BJ (cell line): ENCODE measurements around the gene UGGT1. TPM values are rescaled to one million over a fixed set of nuclear protein-coding genes. Genes with fewer than 3 reads are reported as not detected.

Experiments used
- CTCF ChIA-PET: fragments of 350-600 bp; formaldehyde crosslinking; extraction: SDS; loops from one replicate; lab custom pipeline; 2021; ENCODE audit warnings: antibody characterized with exemption, inconsistent platforms; lab: Yijun Ruan, JAX
- POLR2A ChIA-PET: fragments of 300-600 bp; sonication (Branson Sonifier 250); formaldehyde crosslinking; extraction: SDS; loops from one replicate; lab custom pipeline; 2021; ENCODE audit warnings: antibody characterized with exemption; lab: Charles Lee
- DNase-seq: peaks from one replicate; pipeline ENCODE4 v3.0.0-alpha.2; 2011; ENCODE audit warnings: low read depth
- H3K27me3 ChIP-seq: 2 replicates; pipeline ENCODE4 v1.6.0; 2011; ENCODE audit warnings: low read length; ENCODE audit not compliant: control insufficient read depth, insufficient read depth
- H3K36me3 ChIP-seq: 2 replicates; pipeline ENCODE4 v1.5.1; 2011; ENCODE audit warnings: low read length; ENCODE audit not compliant: control insufficient read depth, insufficient read depth
- H3K4me3 ChIP-seq: 2 replicates; pipeline ENCODE4 v1.5.1; 2011; ENCODE audit warnings: low read depth, mild to moderate bottlenecking, control low read depth, low read length
- polyA plus RNA-seq: library from polyadenylated mRNA; depleted of rRNA; stranded (reverse); fragments of >200 nt; gene quantifications from 2 replicates; pipeline ENCODE4 v1.2.3, GENCODE V29; 2011
- TF ChIP-seq, protein P1 (sequence below): IDR thresholded peaks from 2 replicates; pipeline ENCODE4 v1.5.1; 2011; ENCODE audit warnings: low read depth, mild to moderate bottlenecking, control low read depth, inconsistent platforms, low read length, moderate library complexity; ENCODE audit not compliant: insufficient read depth

UGGT1 gene
- polyA plus RNA-seq, 1 experiment = 28.6 TPM

DNA sequence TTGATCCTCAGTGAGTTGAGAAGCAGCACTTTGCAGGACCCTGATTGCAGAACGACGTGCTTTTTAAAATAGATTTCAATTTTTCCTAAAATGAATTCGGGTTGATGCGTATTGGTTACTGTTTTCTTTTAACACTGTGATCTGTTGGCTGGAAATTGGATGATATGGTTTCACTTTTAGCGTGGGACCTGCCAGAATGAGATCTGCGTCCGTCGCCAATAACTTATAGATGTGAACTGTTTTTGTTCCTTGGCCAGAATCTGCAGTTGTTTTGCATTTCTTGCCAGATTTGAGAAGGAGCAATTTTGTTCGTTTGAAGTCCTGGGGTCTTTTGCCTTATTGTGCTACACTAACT, 703 bp downstream of the UGGT1 start:
- H3K4me3 ChIP-seq = peak overlapping the region; percentile 100
- DNase-seq = no peak
- 0 out of 2 replicates have a peak, but pooled peaks cover 2% of the 10 kb centered on the region for H3K36me3 ChIP-seq
- TF ChIP-seq, protein P1, sequence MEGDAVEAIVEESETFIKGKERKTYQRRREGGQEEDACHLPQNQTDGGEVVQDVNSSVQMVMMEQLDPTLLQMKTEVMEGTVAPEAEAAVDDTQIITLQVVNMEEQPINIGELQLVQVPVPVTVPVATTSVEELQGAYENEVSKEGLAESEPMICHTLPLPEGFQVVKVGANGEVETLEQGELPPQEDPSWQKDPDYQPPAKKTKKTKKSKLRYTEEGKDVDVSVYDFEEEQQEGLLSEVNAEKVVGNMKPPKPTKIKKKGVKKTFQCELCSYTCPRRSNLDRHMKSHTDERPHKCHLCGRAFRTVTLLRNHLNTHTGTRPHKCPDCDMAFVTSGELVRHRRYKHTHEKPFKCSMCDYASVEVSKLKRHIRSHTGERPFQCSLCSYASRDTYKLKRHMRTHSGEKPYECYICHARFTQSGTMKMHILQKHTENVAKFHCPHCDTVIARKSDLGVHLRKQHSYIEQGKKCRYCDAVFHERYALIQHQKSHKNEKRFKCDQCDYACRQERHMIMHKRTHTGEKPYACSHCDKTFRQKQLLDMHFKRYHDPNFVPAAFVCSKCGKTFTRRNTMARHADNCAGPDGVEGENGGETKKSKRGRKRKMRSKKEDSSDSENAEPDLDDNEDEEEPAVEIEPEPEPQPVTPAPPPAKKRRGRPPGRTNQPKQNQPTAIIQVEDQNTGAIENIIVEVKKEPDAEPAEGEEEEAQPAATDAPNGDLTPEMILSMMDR = no peak
- ChIA-PET POLR2A (no interaction called here), CTCF (interaction anchor here (1.1 kb wide), 1 partner anchor 28 kb away, joined by 5 read pairs; no protein-coding TSS in a partner anchor)
- no peaks in the 10 kb centered on the region for H3K27me3 ChIP-seq

DNA sequence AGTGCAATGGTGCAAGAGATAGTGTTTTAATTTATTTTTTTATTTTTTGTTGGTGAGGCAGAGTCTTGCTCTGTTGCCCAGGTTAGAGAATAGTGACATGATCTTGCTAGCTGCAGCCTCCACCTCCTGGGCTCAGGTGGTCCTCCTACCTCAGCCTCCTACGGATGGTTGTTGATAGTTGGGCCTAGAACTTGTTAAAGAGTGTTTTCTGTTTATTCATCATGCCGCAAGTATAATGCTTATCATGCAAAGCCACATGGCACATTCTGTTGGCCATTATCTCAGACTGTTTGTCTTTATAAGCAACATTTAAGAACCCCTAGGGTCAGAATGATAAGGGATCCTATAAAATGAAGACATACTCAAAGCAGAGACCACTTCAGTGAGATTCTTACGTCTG, 1.7 kb downstream of the UGGT1 start:
- H3K4me3 ChIP-seq = no peak overlapping the region
- CTCF ChIA-PET = no interaction called here
- POLR2A ChIA-PET = no interaction called here

DNA sequence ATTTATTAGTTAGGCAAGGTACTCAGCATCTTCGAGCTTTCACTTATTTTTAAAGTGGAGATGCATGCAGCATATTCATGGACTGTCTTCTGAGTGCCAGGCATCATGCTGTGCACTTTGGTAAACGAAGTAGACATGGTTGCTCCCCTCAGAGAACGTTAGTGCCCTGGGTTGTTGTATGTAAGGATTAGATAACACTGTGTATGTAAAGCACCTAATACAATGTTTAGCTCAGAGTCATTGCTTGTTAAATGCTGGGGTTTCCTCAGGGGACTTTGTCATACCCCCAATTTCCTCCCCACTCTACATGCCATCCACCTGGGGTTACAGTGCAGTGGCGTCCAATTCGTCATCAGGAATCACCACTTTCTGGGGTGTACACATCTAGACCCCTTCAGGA, 2.8 kb downstream of the UGGT1 start:
- CTCF ChIA-PET = no interaction called here
- H3K4me3 ChIP-seq = no peak overlapping the region

More for the DNA sequence above, 1.7 kb downstream of the UGGT1 start:
- 0 out of 2 replicates have a peak, but pooled peaks cover 2% of the 10 kb centered on the region for H3K36me3 ChIP-seq
- H3K27me3 ChIP-seq = no peaks in the 10 kb centered on the region
- TF ChIP-seq, protein P1 = no peak
- DNase-seq = no peak

DNA sequence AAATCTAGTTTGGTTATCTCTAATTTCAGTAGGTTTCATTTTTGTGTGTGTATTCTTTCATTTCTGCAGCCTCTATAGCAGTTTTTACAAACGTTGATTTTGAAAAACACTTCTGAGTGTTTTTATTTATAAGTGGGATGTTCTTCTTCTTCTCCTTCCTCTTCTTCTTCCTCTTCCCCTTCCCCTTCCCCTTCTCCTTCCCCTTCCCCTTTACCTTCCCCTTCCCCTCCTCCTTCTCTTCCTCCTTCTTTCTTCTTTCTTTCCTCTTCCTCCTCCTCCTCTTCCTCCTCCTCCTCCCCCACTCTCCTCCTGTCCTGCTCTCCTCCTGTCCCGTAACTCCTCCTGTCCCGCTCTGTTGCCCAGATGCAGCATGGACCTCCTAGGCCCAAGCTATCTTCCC, 4.2 kb downstream of the UGGT1 start:
- POLR2A ChIA-PET = no interaction called here
- no peaks in the 10 kb centered on the region for H3K27me3 ChIP-seq
- CTCF ChIA-PET = no interaction called here
- TF ChIP-seq, protein P1 = no peak
- H3K36me3 ChIP-seq = peaks cover 5% of the 10 kb centered on the region; the same call in 1 of the 2 replicates
- DNase-seq = no peak
- H3K4me3 ChIP-seq = no peak overlapping the region

More for the DNA sequence above, 2.8 kb downstream of the UGGT1 start:
- POLR2A ChIA-PET = no interaction called here
- DNase-seq = no peak
- H3K36me3 ChIP-seq = peaks cover 3% of the 10 kb centered on the region; the same call in 1 of the 2 replicates
- H3K27me3 ChIP-seq = no peaks in the 10 kb centered on the region
- TF ChIP-seq, protein P1 = no peak

DNA sequence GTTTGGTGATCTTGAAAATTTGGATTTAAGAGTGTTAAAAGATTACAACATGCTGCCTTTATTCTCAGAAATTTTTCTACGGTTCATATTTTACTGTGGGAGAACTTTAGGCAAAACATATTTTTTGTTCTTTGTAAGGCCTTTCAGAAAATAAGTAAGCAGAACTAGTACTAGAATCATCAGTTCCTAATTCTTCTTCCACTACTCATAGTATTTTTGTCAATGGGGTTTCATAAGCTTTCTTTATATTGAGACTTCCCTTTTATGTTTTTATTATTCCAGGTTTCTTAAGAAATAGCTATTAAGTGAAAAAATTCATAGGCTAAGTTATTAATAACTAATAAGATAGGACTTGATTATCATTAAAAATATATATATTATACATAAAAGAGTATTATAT, 12.4 kb downstream of the UGGT1 start:
- peaks cover 3% of the 10 kb centered on the region; the same call in 1 of the 2 replicates for H3K36me3 ChIP-seq
- TF ChIP-seq, protein P1 = no peak

More for the DNA sequence above, 12.4 kb downstream of the UGGT1 start:
- H3K4me3 ChIP-seq = no peak overlapping the region
- ChIA-PET POLR2A (no interaction called here), CTCF (no interaction called here)
- no peaks in the 10 kb centered on the region for H3K27me3 ChIP-seq
- no peak for DNase-seq
